HG03432 (cell line): ENCODE data around the gene HTT.
"Not testable (repeated sequence)": the region's sequence is repeated elsewhere in the genome, so short reads cannot be mapped to it uniquely, and the experiment has no call there.

Source experiments
- ATAC-seq: cut with Tn5 transposase; IDR thresholded peaks from one replicate; pipeline ENCODE4 v1.9.1; 2021; ENCODE audit warnings: mild to moderate bottlenecking, moderate library complexity; ENCODE audit not compliant: unreplicated experiment

Gene HTT

DNA sequence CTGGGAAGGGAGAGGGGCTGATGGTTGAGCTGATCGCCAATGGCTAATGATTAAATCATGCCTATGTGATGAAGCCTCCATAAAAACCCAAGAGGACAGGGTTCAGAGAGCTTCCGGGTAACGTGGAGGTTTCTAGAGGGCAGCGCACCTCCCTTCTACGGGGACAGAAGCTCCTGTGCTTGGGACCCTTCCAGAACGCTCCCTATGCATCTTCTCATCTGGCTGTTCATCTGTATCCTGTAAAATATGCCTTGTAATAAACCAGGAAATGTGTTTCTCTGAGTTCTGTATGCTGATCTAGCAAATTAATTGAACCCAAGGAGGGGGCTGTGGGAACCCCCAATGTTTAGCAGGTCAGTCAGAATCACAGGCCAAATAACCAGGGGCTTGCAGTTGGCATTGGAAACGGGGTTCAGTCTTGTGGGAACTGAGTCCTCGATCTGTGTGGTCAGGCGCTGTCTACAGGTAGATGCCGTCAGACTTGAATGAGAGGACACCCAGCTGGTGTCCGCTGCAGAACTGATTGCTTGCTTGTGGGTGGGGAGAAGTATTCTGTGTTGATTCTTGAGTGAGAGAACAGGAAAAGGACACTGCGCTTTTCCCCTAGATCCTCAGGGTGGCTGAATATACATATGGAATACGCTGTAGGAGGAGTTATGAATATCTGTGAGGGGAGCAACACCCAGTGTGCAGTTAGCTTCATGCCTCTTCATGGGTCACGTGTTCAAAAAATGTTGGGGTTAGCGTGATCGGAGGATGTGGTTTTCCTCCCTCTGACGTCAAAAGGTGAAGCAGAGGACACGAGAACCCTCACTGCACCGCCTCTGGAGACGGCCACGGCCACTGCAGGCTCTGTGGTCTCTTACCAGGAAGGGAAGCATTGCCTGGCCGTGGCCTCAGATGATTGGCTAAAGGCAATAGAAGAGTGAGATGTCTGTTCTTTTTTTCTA is 29.3 kb upstream of the HTT start:
- ATAC-seq = no peak

DNA sequence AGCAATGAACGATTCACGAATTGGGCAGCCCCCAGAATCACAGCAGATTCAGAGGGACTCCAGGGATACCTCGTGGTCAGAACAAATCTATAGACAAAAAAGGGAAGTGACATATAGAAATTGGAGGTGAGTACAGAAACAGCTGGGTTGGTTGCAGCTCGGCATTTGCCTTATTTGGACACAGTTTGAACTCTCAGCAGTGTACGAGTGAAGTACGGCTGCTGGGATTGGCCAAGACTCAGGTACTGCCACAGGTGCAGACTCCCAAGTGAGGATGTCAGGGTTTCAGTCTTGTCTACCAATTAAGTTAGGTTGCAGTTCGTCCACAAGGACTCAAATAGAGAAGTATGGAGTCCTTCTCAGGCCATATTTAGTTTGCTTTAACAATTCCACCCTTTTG is 28.3 kb upstream of the HTT start:
- ATAC-seq = no peak

DNA sequence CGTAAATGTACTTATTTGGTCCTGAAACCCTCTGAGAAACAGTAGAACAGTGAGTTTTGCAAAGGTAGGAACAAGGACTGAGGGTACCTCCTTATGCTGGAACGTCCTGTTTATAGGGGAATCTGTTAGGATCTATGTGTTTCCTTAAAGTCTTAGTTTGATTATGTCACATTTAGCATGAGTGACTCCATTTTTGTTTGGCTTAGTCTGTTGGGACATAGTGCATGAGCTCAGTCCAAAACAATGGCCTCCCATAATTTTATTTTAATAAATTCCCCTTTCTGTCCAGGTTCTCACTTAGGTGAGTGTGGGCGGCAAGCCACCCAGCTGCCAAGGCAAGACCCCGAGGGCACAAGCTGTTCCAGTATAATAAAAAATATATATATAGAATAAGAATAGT is 27.9 kb upstream of the HTT start:
- no peak for ATAC-seq

DNA sequence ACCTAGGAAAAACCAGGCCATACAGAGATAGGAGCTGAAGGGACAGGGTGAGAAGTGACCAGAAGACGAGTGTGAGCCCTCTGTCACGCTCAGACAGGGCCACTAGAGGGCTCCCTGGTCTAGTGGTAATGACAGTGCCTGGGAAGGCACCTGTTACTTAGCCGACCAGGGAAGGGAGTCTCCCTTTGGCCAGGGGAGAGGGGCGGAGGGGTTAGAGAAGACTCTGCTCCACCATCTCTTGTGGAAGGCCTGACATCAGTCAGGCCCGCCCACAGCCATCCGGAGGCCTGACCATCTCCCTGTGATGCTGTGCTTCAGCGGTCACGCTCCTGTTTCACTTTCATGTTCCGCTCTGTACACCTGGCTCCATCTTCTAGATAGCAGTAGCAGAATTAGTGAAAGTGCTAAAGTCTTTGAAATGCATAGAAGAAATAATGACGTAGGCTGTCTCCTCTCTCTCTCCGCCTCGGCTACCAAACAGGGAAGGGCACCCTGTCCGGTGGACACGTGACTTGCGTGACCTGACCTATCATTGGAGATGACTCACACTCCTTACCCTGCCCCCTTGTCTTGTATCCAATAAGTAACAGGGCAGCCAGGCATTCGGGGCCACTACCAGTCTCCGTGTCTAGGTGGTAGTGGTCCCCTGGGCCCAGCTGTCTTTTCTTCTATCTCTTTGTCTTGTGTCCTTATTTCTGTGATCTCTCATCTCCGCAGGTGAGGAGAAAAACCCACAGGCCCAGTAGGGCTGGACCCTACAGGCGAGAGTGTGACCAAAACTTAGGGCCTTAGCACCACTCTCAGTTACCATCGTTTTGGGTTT is 26.8 kb upstream of the HTT start:
- ATAC-seq = peak; percentile 94

DNA sequence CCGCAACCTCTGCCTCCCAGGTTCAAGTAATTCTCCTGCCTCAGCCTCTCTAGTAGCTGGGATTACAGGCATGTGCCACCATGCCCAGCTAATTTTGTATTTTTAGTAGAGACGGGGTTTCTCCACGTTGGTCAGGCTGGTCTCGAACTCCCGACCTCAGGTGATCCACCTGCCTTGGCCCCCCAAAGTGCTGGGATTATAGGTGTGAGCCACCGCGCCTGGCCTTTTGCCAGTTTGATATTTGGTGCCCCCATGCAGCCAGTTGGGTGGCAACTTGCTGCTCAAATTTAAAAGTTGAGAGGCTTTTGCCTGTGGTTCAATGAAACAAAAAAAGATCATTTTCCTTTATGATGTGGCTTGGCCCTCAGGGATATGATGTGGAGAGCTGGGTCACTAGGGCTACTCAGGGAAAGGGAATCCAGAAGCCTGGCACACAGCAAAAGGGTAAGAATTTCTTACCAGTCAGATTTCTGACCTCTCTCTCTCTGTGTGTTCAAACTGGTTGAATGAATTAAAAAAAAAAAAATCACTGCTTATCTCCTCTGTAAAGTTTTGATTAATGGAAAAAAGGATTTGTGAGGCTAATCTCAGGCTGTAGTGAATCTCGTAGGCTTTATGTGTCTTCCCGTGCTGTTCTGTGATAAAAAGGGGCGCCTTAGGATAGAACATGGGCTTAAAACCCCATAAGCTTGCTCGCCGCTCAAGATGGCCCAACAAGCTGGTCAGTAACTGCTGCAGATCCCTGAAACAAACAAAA is 23.2 kb upstream of the HTT start:
- ATAC-seq = not testable (repeated sequence)

DNA sequence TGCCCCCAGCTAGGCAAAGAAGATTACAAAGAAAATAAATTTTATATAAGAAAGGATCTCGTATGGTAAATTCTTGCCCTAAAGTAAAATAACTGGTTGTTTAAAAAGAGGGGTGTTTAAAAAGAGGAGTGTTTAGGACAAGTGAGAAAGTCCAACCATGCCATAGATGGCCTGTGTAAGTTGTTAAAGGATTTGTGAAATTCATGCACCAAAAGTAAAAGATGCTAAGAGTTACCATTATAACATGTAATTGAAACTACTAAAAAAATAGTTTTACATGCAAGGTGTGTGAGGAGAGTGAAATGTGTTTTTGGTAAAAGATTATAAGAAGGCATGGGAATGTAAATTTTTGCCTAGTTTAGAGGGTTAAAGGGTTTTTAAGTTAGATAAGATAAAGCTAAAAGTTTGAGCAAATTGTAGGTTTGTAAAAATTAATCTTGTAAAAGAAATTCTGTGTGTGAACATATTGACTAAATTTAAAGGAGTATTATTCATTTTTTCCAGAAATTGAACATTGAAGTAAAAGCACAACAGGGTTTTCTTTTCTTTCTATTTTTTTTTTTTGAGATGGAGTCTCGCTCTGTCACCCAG is 20.2 kb upstream of the HTT start:
- ATAC-seq = no peak

DNA sequence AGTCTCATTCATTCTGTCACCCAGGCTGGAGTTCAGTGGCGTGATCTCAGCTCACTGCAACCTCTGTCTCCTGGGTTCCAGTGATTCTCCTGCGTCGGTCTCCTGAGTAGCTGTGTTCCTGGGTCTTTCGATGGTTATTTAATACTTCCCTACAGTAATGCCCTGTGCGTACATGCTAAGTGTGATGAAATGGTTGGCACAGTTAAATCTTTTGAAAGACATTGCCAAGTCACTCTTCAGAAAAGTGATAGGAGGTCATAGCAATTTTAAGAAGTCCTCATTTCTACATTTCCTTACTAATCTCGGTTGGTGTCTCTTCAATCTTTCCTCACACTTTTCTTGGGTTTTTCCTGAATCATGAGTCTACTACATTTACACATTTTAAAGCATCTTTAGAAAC is 14.5 kb upstream of the HTT start:
- no peak for ATAC-seq

DNA sequence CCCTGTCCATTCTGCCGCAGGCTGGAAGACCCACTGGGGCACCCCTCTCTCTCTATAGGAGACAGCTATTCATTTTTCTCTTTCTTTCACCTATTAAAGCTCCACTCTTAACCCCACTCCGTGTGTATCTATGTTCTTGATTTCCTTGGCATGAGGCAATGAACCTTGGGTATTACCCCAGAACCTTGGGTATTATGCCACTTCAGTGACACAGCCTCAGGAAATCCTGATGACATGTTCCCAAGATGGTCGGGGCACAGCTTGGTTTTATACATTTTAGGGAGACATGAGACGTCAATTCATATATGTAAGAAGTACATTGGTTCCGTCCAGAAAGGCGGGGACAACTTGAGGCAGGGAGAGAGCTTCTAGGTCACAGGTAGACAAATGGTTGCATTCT is 13.5 kb upstream of the HTT start:
- no peak for ATAC-seq

DNA sequence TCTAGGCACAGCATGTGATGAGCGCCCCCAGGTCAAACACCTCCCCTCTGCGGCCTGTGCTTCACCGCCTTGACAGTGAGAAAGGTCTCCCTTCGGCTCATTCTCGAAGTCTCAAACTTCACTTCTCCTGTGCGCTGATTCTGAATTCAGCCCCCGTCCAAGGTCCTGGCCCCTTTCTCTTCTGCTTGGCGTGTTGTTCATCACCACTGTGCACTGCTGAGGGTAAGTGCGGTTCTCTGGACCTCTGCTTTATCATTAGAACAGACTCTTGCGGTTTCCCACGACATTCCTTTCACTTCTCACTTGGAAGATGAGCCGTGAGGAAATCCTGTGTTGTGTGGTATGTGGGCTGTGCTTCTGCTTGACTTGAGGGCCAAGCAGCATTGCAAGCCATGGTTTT is 12.0 kb upstream of the HTT start:
- no peak for ATAC-seq

DNA sequence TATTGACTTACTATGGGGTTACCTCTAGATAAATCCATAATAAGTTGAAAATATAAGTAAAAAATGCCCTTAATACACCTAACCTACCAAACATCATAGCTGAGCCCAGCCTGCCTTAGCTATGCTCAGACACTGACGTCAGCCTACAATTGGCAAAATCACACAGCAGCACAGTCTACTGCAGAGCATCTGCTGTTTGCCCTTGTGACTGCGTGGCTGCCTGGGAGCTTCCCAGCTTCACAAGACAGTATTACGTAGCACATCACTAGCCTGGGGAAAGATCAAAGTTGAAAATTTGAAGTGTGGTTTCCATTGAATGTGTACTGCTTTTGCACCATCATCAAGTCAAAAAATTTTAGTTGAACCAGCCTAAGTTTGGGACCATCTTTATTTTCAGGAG is 8.9 kb upstream of the HTT start:
- no peak for ATAC-seq

DNA sequence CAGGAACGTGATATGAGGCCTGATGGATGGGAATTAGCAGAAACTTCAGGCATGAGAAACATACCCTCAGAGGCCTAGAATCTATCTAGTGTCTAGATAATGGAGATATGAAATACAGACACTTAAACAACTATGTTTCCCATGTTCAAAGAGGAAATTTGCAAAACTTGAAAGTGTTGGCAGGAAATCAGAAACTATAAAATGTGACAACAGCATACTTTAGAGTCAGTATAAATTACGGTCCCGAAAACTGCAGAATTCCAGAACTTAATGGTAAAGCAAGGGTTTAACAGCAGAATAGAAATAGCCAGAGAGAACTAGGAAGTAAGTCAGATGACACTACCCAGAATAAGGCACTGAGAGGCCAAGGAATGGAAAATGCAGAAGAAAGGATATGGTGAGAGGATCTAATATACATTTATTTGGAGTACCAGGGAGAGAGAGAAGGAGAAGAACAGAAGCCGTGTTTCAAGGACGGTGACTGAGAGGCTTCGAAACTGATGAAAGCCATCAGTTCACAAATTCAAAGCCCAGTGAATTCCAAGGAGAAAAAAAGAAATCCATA is 7.6 kb upstream of the HTT start:
- ATAC-seq = no peak

DNA sequence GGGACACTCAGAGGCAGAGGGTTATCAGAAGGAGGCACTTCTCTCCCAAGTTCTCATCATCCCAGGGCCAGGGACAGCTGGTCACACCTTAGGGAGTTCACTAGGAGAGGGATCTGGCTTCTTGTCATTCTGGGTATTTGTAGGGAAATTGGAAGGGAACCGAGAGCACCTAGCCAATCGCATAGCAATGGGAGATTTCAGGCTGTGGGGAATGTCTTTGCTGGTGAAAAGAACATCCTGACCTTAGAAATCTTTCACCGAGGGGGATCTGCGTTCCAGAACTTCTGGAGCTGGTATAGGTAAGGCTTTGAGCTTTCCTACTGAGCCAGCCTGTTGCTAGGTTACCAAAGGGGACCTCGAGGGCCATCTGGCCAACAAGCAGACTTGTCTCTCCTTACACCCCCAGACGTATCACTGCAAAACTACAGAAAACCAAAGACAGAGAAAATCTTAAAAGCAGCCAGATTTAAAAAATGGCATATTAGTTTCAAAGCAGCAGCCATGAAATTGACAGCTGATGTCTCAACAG is 6.9 kb upstream of the HTT start:
- ATAC-seq = no peak

DNA sequence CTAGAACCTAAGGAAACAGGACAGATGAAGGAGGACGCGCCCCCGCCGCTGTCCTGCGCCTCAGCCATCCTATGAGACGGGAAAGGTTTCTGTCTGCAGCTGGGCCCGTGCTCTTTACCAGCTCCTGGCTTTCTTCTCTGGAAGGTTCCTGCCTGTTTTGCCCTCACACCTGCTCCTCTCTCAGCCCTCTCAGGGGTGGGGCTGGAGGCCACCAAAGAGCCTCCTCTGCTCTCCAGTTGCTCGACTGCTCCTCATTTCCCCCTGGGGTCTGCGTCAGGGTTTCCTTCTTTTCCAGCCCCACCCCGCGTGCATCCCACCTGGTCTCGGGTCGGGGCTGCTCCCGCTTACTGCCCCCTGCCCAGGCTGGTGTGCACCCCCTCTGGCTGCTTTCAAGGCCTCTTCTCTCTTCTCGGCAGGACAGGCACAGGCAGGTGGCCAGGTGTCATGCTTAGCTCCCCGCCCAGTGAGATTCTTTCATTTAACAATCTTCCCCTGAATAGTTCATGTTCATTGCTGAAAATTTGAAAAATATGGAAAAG is 4.8 kb upstream of the HTT start:
- no peak for ATAC-seq

DNA sequence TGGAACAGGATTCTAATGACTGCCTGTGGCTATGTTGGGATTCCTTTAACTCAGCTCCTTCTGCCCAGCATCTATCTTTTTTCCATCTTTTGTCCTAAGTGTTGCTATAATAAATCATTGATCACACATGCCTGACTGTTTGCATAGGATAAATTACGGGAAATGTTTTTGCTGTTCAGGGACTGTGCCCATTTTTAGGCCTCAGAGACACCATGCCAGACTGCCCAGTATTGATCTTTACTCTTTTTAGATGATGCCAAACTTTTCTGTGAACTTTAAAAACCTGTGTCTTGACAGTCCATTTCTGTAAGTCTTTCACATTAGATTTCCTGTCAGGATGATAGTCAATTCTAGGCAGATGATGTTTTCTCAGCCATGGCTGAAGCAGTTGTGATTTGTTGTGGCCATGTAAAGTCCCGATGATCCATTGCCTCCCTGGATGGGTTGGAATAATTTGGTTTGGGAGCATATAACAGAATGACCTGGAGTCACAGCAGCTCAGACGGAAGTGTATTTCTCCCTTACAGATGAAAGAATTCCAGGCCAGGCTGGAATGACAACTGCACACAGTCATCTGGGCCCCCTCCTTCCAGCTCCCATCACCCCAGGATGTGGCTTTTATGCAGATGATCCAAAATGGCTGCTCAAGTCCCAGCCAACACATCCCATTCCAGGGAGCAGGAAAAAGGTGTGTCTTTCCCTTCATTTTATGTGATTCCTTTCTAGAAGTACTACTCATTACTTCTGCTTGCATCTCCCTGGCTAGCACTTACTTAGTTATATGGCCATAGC is 3.6 kb upstream of the HTT start:
- ATAC-seq = no peak

DNA sequence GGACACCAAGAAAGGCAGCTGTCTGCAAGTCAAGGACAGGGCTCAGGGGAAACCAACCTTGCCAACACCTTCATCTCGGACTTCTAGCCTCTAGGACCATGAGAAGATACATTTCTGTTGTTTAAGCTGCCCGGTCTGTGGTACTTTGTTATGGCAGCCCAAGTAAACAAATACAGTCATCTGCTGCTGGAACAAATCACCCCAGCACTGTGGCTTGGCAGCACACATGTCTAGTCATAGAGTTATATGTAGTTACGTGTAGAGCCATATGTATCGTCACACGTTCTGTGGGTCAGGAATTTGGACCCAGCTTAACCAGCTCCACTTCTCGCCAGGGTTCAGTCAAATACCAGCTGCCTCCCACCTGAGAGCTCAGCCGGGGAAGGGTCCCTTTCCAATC is 2.7 kb upstream of the HTT start:
- ATAC-seq = no peak

DNA sequence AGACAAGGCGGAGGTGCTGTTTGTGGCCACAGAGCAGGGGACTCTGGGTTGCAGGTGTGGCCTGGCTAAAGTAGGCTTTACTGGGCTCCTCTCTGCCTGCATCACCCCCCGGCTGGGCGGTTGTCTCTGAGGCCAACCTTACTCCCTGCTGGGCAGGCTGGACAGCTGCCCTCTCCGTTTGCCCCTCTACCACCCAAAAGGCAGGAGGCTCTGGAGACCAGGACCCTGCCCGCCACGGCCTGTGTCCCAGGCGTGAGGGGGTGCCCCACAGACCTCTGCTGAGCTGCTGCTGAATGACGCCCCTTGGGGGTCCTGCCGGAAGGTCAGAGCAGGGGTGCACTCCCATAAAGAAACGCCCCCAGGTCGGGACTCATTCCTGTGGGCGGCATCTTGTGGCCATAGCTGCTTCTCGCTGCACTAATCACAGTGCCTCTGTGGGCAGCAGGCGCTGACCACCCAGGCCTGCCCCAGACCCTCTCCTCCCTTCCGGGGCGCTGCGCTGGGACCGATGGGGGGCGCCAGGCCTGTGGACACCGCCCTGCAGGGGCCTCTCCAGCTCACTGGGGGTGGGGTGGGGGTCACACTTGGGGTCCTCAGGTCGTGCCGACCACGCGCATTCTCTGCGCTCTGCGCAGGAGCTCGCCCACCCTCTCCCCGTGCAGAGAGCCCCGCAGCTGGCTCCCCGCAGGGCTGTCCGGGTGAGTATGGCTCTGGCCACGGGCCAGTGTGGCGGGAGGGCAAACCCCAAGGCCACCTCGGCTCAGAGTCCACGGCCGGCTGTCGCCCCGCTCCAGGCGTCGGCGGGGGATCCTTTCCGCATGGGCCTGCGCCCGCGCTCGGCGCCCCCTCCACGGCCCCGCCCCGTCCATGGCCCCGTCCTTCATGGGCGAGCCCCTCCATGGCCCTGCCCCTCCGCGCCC is 1.1 kb upstream of the HTT start:
- peak; percentile 26 for ATAC-seq

DNA sequence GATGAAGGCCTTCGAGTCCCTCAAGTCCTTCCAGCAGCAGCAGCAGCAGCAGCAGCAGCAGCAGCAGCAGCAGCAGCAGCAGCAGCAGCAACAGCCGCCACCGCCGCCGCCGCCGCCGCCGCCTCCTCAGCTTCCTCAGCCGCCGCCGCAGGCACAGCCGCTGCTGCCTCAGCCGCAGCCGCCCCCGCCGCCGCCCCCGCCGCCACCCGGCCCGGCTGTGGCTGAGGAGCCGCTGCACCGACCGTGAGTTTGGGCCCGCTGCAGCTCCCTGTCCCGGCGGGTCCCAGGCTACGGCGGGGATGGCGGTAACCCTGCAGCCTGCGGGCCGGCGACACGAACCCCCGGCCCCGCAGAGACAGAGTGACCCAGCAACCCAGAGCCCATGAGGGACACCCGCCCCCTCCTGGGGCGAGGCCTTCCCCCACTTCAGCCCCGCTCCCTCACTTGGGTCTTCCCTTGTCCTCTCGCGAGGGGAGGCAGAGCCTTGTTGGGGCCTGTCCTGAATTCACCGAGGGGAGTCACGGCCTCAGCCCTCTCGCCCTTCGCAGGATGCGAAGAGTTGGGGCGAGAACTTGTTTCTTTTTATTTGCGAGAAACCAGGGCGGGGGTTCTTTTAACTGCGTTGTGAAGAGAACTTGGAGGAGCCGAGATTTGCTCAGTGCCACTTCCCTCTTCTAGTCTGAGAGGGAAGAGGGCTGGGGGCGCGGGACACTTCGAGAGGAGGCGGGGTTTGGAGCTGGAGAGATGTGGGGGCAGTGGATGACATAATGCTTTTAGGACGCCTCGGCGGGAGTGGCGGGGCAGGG is 568 bp downstream of the HTT start:
- peak; percentile 6 for ATAC-seq

DNA sequence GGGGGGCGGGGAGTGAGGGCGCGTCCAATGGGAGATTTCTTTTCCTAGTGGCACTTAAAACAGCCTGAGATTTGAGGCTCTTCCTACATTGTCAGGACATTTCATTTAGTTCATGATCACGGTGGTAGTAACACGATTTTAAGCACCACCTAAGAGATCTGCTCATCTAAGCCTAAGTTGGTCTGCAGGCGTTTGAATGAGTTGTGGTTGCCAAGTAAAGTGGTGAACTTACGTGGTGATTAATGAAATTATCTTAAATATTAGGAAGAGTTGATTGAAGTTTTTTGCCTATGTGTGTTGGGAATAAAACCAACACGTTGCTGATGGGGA is 1.1 kb downstream of the HTT start:
- ATAC-seq = no peak
